HG03064 (cell line): ENCODE data around the gene HSPB2.
"Not testable (repeated sequence)": the region's sequence is repeated elsewhere in the genome, so short reads cannot be mapped to it uniquely, and the experiment has no call there.

ENCODE experiments used
- ATAC-seq: cut with Tn5 transposase; IDR thresholded peaks from one replicate; pipeline ENCODE4 v1.9.1; 2021; ENCODE audit warnings: low read depth; ENCODE audit not compliant: unreplicated experiment

HSPB2 gene

DNA sequence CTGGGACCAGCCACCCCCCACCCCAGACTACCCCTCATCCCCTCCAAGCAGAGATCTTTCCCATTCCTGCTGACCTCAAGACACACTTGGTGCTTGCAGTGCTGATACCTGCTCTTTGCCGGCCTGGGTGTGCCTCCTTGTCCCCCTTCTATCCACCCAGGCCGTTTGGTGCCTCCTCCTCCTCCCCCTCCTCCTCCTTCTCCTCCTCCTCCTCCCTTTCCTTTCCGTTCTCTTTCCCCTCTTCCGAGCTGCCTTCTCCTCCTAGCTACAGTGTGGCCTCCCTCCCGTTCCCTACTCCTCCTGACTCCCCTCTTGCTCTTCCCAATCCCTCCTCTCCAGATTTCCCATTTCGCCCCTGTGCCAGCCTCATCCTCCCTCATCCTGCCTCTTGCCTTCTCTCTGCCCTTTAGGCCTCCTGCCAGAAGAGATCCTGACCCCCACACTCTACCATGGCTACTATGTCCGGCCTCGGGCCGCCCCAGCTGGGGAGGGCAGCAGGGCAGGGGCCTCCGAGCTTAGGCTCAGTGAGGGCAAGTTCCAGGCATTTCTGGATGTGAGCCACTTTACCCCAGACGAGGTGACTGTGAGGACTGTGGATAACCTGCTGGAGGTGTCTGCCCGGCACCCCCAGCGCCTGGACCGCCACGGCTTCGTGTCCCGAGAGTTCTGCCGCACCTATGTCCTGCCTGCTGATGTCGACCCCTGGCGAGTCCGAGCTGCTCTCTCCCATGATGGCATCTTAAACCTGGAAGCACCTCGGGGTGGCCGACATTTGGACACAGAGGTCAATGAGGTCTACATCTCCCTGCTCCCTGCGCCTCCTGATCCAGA is 712 bp downstream of the HSPB2 start:
- no peak for ATAC-seq

DNA sequence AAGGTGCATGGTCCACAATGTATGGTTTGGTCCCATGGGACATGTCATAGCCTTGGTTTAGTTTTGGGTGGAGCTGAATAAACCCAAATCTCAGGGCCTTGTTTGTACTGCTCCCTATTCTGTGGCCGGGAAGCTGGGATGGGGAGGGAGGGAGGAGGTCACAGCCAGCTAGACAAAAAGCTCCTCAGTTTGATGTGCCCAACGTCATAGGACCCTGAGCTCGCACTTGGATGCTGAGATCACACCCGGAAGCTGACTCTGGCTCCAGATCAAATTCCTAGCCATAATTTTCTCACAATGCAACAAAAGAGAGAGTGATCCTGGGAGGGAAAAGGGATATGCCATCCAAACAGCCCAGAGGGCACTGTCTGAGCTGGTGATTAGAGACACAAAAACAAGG is 1.5 kb downstream of the HSPB2 start:
- ATAC-seq, result no peak

DNA sequence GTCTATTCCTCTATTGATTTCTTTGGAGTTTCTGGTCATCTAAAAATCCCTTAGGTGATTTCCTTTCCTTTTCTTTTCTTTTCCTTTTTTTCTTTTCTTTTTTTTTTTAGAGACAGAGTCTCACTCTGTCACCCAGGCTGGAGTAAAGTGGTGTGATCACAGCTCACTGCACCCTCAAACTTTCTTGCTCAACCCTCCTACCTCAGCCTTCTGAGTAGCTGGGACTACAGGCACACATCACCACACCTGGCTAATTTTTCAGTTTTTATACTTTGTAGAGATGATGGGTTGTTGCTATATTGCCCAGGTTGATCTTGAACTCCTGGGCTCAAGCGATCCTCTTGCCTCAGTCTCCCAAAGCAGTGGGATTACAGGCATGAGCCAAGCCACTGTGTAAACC is 4.2 kb downstream of the HSPB2 start:
- ATAC-seq, result no peak

DNA sequence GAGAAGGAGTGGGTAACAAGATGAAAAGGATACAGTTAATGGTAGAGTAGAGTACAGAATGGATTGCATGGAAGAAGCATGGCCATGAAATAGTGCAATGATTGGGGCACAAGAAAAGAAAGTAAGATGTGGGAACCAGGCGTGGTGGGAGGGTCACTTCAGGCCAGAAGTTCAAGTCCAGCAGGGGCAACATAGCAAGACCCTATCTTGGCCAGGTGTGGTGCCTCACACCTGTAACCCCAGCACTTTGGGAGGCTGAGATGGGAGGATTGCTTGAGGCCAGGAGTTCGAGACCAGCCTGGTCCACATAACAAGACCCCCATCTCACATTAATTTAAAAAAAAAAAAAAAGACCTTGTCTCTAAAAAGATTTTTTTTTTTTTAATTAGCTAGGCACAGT is 4.8 kb downstream of the HSPB2 start:
- no peak for ATAC-seq

DNA sequence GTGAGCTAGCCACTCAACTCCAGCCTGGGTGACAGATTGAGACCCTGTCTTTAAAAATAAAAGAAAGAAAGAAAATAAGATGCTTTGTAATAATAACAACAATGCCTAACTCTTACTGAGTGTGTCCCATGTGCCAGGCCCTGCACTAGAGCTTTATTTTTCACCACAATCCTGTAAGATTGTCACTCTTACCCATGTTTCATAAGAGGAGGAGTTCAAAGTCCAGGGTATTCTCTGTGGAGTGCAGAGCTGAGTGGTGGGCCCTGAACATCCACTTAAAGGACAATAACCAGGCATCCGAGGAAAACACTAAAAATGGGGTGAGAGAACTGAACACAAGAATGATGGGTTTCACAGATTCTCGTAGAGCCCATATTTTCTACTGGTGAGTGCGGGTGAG is 5.3 kb downstream of the HSPB2 start:
- no peak for ATAC-seq

DNA sequence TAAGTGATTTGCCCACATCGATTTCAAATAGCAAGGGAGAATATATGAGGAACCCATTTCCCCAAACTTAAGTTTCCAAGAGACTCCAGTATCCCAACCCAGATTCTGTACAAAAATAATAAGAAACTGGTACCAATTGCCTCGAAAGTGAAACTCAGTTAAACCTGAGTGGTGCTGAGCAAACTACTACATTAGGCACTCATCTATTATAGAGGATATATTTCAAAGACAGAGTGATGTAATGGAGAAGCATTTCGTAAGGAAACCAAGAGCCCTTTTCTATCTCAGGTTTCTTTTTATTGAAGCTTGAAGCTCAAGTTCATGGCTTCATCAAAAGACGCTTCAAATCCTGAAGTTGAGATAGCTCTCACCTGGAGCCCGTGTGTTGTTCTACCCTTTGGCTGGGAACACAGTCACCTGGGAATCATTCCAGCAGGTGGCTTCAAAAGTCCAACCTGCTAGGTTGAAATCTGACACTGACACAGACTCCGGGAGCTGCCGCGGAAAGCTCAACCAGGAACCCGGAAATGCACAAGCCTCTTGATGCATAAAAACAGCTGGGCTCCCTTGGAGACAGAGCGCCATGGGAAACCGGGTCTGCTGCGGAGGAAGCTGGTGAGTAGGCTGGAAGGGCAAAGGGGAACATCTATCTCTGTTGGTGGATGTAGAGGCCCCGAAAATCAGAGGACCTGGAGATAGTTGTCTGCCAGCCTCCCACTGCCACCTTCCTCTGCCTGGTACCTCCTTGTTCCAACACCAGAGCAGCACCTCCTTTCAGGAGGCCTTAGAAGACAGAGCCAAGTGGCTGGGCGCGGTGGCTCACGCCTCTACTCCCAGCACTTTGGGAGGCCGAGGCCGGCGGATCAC is 6.1 kb downstream of the HSPB2 start, which contains the start of gene C11orf52:
TSS of gene C11orf52 (plus strand) at position 524 of the 867 bp plus-strand sequence. CDS start at position 584, 60 bp downstream.
- ATAC-seq, result no peak

DNA sequence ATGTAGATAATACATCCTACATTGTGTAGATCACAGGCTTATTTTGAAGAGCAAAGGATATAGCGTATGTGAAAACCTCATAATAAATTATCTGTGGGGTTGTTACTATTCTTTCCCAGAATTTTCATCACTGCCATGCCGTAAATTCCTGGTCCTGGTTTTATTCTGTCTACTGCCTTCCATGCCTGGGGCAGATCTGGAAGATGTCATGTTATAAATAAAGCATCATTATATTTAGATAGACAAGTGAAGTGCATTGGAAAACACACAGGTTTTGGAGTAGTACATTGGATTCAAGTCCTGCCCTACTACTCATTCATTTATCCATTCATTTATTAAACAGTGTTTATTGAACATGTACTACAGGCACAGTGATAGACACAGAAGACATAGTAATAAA is 8.4 kb downstream of the HSPB2 start:
- no peak for ATAC-seq

DNA sequence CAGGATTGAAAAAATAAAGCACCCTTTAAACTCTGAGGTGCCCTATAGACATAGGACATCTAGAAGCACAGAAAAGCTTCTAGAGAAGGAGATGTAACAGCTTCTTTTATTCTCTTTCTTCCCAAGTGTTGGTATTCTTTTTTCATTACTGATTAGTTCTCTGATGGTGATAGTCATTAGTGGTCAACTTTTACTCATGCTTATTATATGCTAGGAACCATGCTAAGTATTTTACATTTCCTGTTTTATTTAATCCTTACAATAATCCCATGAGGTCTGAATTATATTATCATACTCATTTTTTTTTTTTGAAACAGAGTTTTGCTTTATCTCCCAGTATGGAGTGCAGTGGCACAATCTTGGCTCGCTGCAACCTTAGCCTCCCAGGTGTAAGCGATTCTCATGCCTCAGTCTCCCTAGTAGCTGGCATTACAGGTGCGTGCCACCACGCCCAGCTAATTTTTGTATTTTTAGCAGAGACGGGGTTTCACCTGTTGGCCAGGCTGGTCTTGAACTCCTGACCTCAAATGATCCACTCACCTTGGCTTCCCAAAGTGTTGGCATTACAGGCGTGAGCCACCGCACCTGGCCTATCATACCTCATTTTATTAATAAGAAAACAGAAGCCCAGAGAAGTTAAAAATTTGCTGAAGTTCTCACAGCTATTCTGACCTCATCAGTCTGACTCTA is 9.2 kb downstream of the HSPB2 start:
- ATAC-seq, result no peak

DNA sequence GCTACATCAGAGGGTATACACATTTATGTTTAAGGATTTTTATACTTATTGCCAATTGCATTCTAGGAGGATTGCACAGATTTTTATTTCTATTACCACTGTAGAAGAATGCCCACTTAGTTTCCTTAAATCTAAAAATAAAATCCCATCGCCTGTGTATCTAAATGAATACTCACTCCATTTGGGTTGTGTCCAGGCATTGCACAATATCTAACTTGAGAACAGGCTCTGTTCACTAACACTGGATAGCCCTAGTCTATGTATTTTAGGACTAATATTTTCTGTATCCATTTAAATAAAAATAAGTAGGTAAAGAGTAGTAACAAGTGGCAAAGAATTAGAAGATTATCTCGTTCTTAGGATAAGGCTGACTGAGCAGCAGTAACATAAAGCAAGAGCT is 10.3 kb downstream of the HSPB2 start:
- no peak for ATAC-seq

DNA sequence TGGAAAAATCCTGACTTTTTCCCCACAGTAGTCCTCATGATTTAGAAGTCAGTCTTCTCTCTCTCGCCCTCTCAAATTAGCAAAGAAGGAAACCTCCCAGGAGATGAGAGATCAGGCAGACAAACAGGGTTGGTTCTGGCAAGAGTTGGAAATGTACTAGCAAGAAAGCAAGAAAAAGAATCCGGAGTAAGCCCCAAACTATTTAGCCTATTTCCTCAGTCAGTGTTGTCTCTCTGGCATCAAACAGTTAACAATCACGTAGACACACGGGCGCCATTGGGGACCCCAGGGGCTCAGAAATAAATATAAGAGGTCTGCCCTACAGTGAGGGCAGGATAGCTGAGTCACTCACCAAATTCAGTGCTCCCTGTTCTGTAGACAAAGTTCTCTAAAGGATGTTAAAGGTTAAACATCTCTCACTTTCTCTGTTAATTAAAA is 10.8 kb downstream of the HSPB2 start:
- ATAC-seq, result no peak

DNA sequence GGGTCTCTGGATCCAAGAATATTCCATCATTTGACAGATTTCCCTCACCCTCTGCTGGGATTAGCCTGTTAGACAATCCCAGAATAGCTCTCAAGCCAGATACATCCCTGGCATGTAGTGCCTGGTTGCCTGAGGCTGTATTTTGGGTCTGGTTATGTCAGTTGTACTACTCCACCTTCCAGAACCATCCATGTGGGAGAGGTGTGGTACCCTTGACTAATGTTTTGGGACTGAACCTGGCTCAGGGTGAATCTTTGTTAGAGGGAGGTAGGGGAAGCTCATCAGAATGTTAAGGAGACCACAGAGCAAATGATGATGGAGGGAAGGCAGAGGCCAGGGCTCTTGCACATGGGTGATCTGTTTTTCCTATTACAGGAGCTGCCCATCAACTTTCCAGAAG is 11.4 kb downstream of the HSPB2 start:
- no peak for ATAC-seq

DNA sequence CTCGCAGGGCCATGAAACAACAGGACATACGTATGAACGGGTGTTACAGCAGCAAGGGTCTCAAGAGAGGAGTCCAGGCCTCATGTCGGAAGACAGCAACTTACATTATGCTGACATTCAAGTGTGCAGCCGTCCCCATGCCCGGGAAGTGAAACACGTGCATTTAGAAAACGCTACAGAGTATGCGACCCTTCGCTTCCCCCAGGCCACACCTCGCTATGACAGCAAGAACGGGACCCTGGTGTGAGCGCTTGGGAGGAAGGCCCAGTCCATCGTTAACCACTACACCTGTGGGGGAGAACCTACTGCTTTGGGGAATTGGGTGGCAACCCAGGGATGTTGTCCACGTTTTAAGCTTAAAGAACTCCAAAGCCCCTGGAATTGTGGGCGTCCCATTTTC is 13.4 kb downstream of the HSPB2 start:
- no peak for ATAC-seq

DNA sequence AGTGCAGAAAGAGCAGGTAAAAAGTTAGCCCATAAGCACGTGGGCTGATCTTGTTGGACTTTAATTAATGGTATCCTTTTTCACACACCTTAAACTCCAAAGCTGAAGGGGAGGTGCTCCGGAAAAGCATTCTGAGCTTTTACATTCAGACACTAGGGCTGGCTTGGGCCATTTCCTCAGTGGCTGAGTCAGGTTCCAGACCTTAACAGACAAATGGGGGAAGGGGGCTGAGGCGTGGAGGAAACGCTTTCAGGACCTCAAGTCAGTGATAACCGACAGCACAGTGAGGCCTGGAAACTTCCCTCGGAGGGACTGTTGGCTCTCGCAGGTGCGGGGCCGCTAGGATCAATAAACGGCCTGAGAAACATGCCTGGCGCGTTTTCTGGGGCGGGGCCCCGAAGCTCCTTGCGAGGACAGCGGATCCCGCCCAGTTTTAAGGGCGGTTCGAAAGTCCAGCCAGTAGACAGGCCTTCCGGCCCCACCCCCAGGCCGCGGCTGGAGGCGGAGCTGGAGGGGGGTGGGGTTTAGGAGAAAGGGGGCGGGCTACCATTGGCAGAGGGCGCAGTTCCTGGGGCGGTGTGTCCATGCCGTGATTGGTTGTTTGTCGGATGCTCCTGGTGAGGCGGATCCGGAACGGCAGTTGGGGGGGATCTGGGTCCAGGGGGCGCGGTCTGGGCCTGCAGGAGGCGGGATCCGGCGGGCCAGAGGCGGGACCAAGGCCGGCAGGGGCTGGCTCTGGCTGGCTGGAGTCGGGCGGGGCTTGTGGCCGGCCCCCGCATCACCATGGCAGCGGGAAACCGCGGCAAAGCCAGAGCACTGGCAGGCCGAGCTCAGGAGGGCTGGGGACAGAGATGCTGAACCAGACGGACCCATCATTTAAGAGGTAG is 14.2 kb downstream of the HSPB2 start:
- ATAC-seq, result peak; percentile 91

DNA sequence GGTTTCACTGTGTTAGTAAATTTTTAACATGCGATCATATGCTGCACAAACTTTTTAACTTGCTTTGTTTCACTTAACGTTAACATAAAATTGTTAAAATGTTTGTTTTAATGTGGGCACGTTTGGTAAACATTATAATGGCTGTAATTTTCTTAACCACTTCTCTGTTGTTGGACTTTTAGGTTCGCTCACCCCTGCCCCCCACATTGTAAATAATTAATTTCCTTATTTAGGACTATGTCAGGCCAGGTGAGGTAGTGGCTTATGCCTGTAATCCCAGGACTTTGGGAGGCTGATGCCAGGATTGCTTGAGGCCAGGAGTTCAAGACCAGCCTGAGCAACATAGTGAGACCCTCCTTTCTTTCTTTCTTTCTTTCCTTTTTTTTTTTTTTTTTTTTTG is 17.9 kb downstream of the HSPB2 start:
- ATAC-seq, result no peak

DNA sequence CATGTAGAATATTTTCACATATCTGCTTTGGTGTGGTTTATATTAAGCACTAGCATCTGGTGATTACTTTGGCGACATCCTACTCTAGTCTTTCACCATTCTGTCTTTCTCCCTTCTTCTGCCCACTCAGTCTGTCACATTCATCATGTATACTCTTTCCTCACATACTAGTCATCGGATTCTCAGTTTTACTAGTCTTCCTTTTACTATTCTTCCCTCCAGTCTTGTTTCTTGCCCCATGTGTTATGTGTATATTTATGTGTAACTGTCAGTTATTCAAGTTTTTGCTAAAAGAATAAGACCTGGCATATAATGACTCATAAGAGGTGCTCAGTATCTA is 20.0 kb downstream of the HSPB2 start:
- no peak for ATAC-seq

DNA sequence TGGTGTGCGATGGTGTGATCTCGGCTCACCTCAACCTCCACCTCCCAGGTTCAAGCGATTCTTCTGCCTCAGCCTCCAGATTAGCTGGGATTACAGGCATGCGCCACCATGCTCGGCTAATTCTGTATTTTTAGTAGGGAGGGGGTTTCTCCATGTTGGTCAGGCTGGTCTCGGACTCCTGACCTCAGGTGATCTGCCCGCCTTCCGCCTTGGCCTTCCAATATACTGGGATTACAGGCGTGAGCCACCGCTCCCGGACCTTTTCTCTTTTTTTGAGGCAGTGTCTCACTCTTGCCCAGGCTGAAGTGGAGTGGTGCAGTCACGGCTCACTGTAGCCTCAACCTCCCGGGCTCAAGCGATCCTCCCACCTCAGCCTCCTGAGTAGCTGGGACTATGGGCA is 20.6 kb downstream of the HSPB2 start:
- ATAC-seq, result not testable (repeated sequence)

DNA sequence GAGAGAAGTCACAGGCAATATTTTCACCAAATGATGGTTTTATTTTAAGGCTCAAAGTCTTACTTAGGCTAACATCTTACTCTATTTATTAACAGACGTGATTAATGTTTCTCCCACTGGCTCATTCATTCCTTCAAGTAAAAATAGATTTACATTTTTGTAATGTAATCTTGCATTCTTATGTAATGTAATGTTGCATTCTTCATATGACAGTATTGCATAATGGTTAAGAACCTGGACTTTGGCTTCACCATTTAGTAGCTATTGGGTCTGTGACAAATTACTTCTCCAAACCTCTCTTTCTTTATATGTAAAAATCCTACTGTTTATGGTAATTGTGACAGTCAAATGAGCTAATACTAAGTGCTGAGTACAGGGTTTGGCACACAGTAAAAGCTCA is 21.3 kb downstream of the HSPB2 start:
- no peak for ATAC-seq

DNA sequence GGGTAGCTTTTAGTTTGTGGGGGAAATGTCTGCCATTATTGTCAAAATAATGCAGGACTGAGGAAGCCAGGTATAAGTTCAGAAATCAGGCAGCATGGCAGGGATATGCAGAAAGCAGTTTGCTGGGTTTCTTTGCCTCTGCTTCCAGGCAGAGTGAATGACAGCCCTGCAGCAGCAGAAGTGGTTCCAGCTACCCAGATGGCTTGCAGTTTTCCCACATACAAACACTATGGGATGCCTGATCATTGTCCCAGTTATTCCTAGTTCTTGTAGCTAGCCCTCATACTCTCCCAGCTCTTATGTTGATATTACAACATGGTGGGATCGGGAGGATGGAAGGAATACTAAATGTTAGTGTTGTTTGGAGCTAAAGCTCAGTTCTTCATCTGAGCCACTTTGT is 21.8 kb downstream of the HSPB2 start:
- no peak for ATAC-seq

DNA sequence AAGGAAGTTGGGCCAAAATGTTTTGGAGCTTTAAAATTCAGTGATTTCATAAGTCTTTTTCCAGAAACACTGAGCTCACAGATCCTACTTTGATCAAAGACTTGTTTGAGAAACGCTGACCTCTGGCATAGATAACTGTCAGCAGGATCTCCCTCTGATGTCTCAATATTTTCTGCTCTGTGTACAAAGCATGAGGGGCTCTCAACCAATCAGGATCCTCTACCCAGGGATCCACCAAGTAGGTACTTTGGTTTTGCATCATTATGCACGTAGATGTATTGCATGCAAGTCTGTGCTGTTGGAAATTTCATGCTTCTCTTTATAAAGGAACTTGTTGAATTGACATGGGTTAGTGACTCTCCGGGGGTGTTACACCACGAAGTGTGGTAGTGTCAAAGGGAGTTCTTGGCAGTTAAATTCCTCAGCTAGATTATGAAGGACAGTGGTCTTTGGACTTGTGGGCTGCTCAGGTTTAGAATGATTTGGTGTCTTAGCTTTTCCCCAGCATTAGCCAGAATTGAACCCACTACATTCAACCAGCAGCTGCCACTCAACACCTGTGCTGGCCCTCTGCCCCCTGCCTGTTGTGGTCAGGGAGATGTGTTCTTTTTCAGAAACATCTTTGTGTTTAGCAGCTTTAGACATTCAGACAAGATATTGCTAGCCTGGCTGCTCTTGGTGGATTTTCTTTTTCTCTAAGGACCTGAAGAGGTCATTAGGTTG is 22.9 kb downstream of the HSPB2 start:
- ATAC-seq, result no peak
